Astrocyte of the cerebellum (primary cell): ENCODE data around the gene FOXQ1.

Experiments
- DNase-seq: peaks from one replicate; pipeline ENCODE4 v3.0.0-alpha.2; 2011; ENCODE audit warnings: low read depth
- H3K4me3 ChIP-seq: 2 replicates; pipeline ENCODE4 v1.5.1; 2011; ENCODE audit warnings: mild to moderate bottlenecking, low read depth, low read length, moderate library complexity
- in situ Hi-C: cut with HindIII; loops from 2 replicates; pipeline ENCODE4 v1.10.0; 2017; ENCODE audit warnings: low sequenced_read_pairs
- TF ChIP-seq, protein P1 (sequence below): IDR thresholded peaks from 2 replicates; pipeline ENCODE4 v1.5.1; 2012; ENCODE audit warnings: low read length, low read depth, moderate library complexity, mild to moderate bottlenecking; ENCODE audit errors: missing control alignments

The FOXQ1 gene

GRCh38 chr6:1313384-1313766, 1.5 kb downstream of the FOXQ1 start:
- DNase-seq, result no peak
- TF ChIP-seq, protein P1, sequence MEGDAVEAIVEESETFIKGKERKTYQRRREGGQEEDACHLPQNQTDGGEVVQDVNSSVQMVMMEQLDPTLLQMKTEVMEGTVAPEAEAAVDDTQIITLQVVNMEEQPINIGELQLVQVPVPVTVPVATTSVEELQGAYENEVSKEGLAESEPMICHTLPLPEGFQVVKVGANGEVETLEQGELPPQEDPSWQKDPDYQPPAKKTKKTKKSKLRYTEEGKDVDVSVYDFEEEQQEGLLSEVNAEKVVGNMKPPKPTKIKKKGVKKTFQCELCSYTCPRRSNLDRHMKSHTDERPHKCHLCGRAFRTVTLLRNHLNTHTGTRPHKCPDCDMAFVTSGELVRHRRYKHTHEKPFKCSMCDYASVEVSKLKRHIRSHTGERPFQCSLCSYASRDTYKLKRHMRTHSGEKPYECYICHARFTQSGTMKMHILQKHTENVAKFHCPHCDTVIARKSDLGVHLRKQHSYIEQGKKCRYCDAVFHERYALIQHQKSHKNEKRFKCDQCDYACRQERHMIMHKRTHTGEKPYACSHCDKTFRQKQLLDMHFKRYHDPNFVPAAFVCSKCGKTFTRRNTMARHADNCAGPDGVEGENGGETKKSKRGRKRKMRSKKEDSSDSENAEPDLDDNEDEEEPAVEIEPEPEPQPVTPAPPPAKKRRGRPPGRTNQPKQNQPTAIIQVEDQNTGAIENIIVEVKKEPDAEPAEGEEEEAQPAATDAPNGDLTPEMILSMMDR, result no peak
- in situ Hi-C loops, result no loop called here
- H3K4me3 ChIP-seq, result no peak overlapping the region

DNA sequence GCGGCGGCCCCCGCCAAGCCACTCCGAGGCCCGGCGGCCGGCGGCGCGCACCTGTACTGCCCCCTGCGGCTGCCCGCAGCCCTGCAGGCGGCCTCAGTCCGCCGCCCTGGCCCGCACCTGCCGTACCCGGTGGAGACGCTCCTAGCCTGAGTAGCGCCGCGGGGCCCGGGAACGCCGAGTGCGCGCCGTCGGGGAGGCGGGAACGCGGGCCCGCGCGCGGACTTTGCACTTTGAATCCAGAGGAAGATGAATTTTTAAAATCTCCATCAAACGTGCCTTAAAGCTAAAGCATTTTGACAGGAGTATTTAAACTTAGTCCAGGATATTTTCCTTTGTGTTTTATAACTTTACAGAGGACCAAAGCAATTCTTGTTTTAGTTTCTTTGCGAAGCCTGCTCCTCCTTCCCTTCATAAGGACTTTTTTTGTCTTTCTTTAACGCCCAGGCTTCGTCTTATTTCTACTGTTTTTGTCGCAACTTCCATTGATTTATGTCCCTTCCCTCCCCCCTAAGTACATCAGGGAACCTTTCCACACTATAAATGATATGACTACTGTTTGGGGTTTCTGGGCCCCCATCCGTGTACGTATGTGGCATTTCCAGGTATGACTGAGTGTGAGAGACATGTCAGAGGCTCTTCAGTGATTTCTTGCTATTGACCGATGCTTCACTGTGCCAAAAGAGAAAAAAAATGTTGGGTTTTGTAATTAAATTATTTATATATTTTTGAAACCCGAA, 2.0 kb downstream of the FOXQ1 start:
- no peak overlapping the region for H3K4me3 ChIP-seq
- TF ChIP-seq, protein P1, result no peak
- in situ Hi-C loops, result no loop called here
- DNase-seq, result no peak

- H3K4me3 ChIP-seq, result no peak overlapping the region
- DNase-seq, result no peak
- TF ChIP-seq, protein P1, result no peak
- in situ Hi-C loops, result no loop called here
Measured at GRCh38 chr6:1314617-1315016, 2.7 kb downstream of the FOXQ1 start.

DNA sequence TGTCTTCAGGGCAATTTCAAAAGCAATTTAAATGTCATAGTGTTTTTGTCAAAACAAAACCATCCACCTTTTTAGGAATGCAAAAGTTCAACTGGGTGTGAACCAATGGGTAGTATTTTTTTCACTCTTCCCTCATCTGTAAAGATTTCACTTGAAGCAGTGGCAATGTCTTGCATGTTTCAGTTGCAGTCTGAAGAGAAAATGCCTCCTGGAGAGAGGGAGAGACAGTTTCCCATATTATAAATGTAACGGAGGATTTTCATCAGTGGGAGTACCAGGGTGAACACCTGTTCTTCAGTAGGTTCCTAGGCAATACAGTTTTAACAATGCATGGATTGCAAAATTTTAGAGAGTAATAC, 3.3 kb downstream of the FOXQ1 start:
- in situ Hi-C loops, result no loop called here
- TF ChIP-seq, protein P1, result no peak
- no peak overlapping the region for H3K4me3 ChIP-seq
- no peak for DNase-seq

GRCh38 chr6:1315560-1316386, 3.9 kb downstream of the FOXQ1 start:
- in situ Hi-C loops, result no loop called here
- no peak for DNase-seq
- TF ChIP-seq, protein P1, result no peak
- peak overlapping the region; percentile 45 for H3K4me3 ChIP-seq

DNA sequence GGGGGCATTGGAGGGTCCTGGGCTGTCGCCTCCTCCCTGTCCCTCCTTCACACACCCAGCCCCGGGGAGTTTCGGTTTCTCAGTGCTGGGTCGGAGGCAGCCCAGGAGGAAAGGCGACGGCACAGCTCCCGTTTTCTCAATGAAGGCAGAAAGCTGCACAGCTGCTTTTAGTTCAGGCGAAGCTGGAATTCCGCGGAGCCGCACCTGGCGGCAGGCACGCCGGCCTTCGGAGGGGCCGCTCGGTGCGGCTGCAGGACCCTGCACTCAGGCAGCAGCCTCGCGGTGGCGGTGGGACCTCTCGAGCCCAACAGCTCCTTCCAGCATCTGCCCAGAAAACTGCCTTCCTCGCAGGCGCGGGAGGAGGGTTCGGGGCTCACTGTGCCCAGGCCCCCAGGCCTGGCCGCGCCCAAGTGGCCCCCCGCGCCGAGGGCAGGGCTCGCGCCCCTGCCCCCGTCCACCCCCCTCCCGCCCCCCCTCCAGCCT, 4.6 kb downstream of the FOXQ1 start:
- TF ChIP-seq, protein P1, result peak; percentile 21
- H3K4me3 ChIP-seq, result peak overlapping the region; percentile 45
- in situ Hi-C loops, result no loop called here
- no peak for DNase-seq
